ENCODE data around the gene ABHD6. TPM values are rescaled to one million over a fixed set of nuclear protein-coding genes. Genes with fewer than 3 reads are reported as not detected.
"Not testable (repeated sequence)": the region's sequence is repeated elsewhere in the genome, so short reads cannot be mapped to it uniquely, and the experiment has no call there.

The ABHD6 gene
- total RNA-seq, 2 experiments from 2014 or later, result 3.9 to 4.1 TPM

DNA sequence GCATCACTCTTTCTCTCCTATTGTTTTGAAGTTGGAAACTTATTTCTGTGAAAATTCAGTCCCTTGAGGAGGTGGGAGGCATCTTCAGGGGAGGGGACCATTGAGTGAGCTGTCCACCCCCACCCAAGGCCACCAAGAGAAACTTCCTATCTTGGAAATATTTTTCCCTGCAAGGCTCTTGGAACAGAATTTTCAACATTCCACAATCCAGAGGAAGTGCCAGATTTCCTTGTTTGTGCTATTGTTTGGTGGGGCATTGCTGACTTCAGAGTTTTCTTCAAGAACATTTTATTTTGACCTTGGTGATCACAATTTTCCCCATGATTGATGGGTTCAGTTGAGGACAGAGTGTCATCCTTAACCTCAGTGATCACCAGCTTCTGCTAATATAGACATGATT lies 38.8 kb upstream of the ABHD6 start:
- no peak for DNase-seq
- no peaks in the 10 kb centered on the region for H3K9me3 Mint-ChIP-seq
- ChIA-PET POLR2A (no interaction called here), CTCF (no interaction called here)
- H3K27me3 Mint-ChIP-seq, result peaks cover 8% of the 10 kb centered on the region
- H3K4me3 Mint-ChIP-seq, result no peak overlapping the region
- H3K36me3 Mint-ChIP-seq, result no peaks in the 10 kb centered on the region
- no peak overlapping the region for H3K27ac Mint-ChIP-seq
- H3K4me1 Mint-ChIP-seq (ENCODE audit: low read depth), result no peaks in the 10 kb centered on the region
- intact Hi-C loops (cut with micrococcal nuclease), result no loop called here

DNA sequence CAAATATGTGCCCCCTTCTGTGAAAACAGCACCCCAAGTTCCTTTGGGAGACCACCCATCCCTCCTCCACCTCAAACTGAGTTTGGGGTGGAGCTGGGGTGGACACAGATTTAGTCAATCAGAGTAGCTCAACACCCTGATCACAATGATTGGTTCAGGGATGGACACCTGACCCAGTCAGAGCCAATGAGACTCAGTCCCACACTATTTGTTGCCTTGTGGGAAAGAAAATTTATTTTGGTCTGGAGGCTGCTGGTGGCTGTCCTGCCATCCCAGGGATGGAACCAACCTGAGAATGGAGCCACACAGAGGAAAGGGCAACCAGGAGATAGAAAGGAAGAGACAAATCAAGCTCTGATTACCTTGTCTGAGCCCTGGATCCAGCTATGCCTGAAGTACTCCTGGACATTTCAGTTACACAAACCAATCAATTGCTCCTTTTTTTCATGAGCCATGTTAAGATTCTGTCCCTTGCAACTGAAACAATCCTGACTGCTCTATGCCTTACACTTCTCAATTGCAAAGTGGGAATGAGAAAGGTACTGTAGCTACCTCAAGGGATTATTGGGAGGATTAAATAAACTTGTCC lies 37.4 kb upstream of the ABHD6 start:
- POLR2A ChIA-PET, result no interaction called here
- Mint-ChIP-seq H3K9me3 (no peaks in the 10 kb centered on the region), H3K36me3 (no peaks in the 10 kb centered on the region), H3K27ac (no peak overlapping the region), H3K4me3 (no peak overlapping the region), H3K27me3 (peaks cover 8% of the 10 kb centered on the region), H3K4me1 (ENCODE audit: low read depth) (no peaks in the 10 kb centered on the region)
- CTCF ChIA-PET, result interaction anchor here (1.0 to 1.2 kb wide), 2 partner anchors 12 to 17 kb away, joined by 4 to 5 read pairs; no protein-coding TSS in a partner anchor
- DNase-seq, result no peak
- intact Hi-C loops (cut with micrococcal nuclease), result no loop called here

DNA sequence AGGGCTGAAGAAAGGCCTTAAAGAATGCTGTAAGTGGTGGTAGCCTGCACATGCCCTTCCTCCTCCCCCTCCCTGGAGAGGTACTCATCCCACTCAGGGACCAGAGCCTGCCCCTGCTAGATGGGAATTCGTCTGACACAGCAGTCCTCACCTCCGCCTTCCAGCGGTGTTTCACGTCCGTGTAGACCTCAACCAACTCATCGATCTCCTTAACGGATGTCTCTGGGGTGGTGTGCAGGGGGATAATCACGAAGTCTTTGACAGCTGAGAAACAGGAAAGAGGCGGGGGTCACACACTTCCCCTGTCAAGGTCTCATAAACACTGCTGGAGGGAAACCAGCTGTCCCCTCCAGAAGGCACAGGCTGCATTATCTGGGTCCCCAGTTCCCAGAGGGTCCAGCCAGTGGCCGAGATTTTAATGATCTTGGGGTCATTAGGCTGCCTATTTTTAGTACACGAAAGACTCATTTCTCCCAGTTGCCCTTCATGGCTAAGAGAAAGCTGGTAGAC lies 36.7 kb upstream of the ABHD6 start:
- ChIA-PET CTCF (interaction anchor here (1.0 to 1.2 kb wide), 2 partner anchors 13 to 16 kb away, joined by 4 to 5 read pairs; no protein-coding TSS in a partner anchor), POLR2A (no interaction called here)
- peaks cover 4% of the 10 kb centered on the region for H3K4me1 Mint-ChIP-seq (ENCODE audit: low read depth)
- no peak overlapping the region for H3K4me3 Mint-ChIP-seq
- intact Hi-C loops (cut with micrococcal nuclease), result no loop called here
- no peaks in the 10 kb centered on the region for H3K9me3 Mint-ChIP-seq
- H3K27me3 Mint-ChIP-seq, result peaks cover 8% of the 10 kb centered on the region
- no peak overlapping the region for H3K27ac Mint-ChIP-seq
- no peak for DNase-seq
- H3K36me3 Mint-ChIP-seq, result no peaks in the 10 kb centered on the region

DNA sequence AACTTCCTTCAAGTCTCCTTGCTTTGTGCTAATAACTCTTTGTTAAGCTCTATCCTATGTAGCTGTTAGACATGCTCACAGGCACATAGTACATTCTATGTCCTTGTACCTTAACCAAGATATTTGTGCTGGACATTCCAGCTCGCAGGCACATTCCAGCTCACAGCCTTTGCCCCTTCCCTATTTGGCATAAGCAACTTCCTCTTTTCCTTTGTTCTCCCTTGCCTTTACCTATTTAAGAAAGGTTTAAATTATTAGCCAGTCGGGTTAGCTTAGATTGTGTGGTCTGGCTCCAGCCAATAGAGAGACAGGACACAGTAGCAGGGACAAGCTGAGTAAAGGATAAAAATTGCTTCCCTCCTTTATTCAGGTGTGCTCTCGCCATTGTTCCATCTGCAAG lies 36.1 kb upstream of the ABHD6 start:
- H3K4me3 Mint-ChIP-seq; H3K27me3 Mint-ChIP-seq; H3K27ac Mint-ChIP-seq; intact Hi-C loops (cut with micrococcal nuclease); H3K36me3 Mint-ChIP-seq; DNase-seq; POLR2A ChIA-PET; H3K4me1 Mint-ChIP-seq (ENCODE audit: low read depth); H3K9me3 Mint-ChIP-seq: not testable (repeated sequence)
- CTCF ChIA-PET, result interaction anchor here (1.6 kb wide), 1 partner anchor 24 kb away, joined by 3 read pairs; no protein-coding TSS in a partner anchor

DNA sequence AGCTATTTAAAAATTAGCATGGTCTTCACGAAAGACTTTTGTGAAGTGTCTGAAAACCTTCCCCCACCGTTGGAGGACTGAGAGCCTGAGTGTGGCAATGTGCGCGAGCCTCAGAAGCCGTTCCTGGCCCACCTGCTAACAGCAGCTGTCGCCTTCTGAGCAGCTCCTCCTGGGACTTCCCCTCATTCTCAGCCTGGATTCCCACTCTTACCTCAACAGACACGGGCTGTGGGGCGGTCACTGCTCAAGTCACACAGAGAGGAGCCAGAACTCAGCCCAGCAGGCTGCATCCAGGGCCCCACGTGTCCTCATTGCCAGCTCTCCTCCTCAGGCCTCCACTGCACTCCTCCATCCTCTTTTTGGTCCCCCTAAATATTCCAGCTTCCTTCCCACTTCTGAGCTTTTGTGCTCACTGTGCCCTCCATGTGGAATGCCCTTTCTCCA lies 34.7 kb upstream of the ABHD6 start:
- no peak for DNase-seq
- Mint-ChIP-seq H3K9me3 (no peaks in the 10 kb centered on the region), H3K36me3 (no peaks in the 10 kb centered on the region), H3K4me1 (ENCODE audit: low read depth) (peaks cover 13% of the 10 kb centered on the region), H3K27ac (no peak overlapping the region), H3K27me3 (peaks cover 10% of the 10 kb centered on the region), H3K4me3 (no peak overlapping the region)
- ChIA-PET CTCF (interaction anchor here (0.6 to 6.5 kb wide), 4 partner anchors 14 to 103 kb away, joined by 3 to 40 read pairs (median 6); partner anchors contain the start of genes HTD2 and RPP14), POLR2A (interaction anchor here (0.6 kb wide), 1 partner anchor 50 kb away, joined by 3 read pairs; no protein-coding TSS in a partner anchor)
- intact Hi-C loops (cut with micrococcal nuclease), result no loop called here

DNA sequence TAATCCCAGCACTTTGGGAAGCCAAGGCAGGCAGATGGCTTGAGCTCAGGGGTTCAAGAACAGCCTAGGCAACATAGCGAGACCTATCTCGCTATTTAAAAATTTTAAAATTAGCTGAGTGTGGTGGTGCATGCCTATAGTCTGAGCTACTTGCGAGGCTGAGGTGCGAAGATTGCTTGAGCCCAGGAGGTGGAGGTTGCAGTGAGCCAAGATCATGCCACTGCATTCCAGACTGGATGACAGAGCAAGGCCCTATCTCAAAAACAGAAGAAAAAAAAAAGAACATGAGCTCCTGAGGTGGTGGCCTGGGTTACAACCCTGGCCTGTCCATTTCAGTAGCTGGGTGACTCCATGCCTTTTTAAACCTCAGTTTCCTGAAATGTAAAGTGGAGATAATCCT lies 34.1 kb upstream of the ABHD6 start:
- H3K27me3 Mint-ChIP-seq, result peaks cover 12% of the 10 kb centered on the region
- H3K4me1 Mint-ChIP-seq (ENCODE audit: low read depth), result peaks cover 13% of the 10 kb centered on the region
- H3K4me3 Mint-ChIP-seq, result no peak overlapping the region
- no peaks in the 10 kb centered on the region for H3K36me3 Mint-ChIP-seq
- ChIA-PET POLR2A (no interaction called here), CTCF (interaction anchor here (0.6 to 6.5 kb wide), 4 partner anchors 13 to 290 kb away, joined by 3 to 40 read pairs (median 6); partner anchors contain the start of genes HTD2 and RPP14)
- intact Hi-C loops (cut with micrococcal nuclease), result no loop called here
- H3K27ac Mint-ChIP-seq, result no peak overlapping the region
- no peak for DNase-seq
- H3K9me3 Mint-ChIP-seq, result no peaks in the 10 kb centered on the region

DNA sequence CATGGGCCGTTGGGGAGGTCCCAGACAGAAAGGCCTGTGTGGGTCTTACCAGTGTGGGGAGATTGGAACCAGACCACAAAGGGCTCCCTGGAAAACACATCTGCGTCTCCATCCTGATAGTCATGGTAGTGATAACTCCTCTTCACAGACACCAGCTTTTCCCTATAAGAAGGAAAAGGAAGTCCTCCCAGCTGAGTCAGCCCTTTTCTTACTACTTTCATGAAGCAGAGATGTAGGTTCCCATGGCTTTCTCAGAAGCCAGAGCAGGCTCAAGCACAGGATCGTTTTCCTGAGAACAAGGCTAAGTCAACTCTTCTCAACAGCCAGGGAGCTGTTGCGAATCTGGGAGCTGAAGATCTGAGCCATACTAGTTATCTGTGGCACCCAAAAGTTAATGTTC lies 32.9 kb upstream of the ABHD6 start:
- H3K9me3 Mint-ChIP-seq, result no peaks in the 10 kb centered on the region
- H3K4me3 Mint-ChIP-seq, result no peak overlapping the region
- H3K27ac Mint-ChIP-seq, result no peak overlapping the region
- ChIA-PET CTCF (interaction anchor here (1.0 to 6.5 kb wide), 3 partner anchors 12 to 102 kb away, joined by 3 to 40 read pairs (median 7); partner anchors contain the start of genes HTD2 and RPP14), POLR2A (no interaction called here)
- no peak for DNase-seq
- H3K36me3 Mint-ChIP-seq, result no peaks in the 10 kb centered on the region
- intact Hi-C loops (cut with micrococcal nuclease), result no loop called here
- peaks cover 15% of the 10 kb centered on the region for H3K27me3 Mint-ChIP-seq
- peaks cover 13% of the 10 kb centered on the region for H3K4me1 Mint-ChIP-seq (ENCODE audit: low read depth)

DNA sequence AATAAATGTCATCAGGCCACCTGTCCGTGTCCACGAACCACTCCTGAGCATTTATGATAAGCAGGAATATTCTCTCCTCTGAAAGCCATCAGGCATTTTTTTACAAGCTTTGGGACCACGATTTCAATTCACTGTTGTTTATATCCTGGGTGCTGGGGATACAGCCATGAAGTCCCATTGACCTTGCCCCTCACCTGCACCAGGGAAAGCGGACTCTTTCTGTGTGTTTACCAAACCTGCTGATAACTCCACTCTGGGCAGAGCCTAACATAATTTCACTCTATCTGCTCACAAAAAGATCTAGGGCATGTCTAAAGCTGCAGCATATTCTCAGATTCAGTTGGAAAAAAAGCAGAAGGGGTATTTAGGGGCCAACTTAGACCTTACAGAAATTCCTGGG lies 31.6 kb upstream of the ABHD6 start:
- Mint-ChIP-seq H3K36me3 (no peaks in the 10 kb centered on the region), H3K27ac (no peak overlapping the region), H3K27me3 (peaks cover 18% of the 10 kb centered on the region), H3K9me3 (no peaks in the 10 kb centered on the region), H3K4me3 (no peak overlapping the region), H3K4me1 (ENCODE audit: low read depth) (peaks cover 13% of the 10 kb centered on the region)
- ChIA-PET POLR2A (interaction anchor here (1.5 kb wide), 1 partner anchor 101 kb away, joined by 3 read pairs; no protein-coding TSS in a partner anchor), CTCF (interaction anchor here (3.2 to 6.5 kb wide), 2 partner anchors 17 to 28 kb away, joined by 9 to 40 read pairs; no protein-coding TSS in a partner anchor)
- intact Hi-C loops (cut with micrococcal nuclease), result loop anchor here (1.0 kb wide), 1 partner anchor 8 kb away; no protein-coding TSS in a partner anchor
- DNase-seq, result no peak

DNA sequence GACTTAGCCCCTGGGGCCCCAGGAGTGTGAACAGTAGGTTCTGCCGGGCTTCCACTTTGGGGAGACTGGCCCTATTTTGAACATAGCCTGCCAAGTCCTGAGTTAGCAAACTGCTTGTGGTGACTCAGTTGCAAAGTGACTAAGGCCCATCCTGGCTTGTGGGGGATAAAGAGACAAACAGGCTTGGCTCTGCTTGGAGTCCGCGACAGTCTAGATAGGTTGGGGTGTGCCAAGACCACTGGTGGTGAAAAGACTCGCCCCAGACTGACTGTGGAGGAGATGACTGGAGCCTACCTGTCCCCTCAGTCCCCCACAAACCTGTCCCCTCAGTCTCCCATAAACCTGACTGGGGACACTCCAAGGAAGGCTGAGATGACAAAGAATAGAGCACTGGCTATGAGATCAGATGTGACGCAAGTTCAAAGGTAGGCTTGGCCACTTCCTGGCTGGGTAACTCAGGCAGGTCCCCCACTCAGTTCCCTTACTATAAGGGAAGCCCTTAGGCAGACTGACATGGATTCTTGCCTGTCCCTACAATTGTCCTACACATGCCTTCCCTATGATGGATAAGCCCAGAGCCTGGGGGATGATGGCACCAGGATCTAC lies 31.1 kb upstream of the ABHD6 start:
- Mint-ChIP-seq H3K36me3 (no peaks in the 10 kb centered on the region), H3K4me1 (ENCODE audit: low read depth) (peaks cover 13% of the 10 kb centered on the region), H3K27ac (no peak overlapping the region), H3K9me3 (no peaks in the 10 kb centered on the region), H3K27me3 (peaks cover 18% of the 10 kb centered on the region), H3K4me3 (no peak overlapping the region)
- peak; percentile 63 for DNase-seq
- ChIA-PET CTCF (interaction anchor here (0.8 to 6.5 kb wide), 4 partner anchors 10 to 29 kb away, joined by 3 to 40 read pairs (median 6); no protein-coding TSS in a partner anchor), POLR2A (interaction anchor here (1.5 kb wide), 1 partner anchor 101 kb away, joined by 3 read pairs; no protein-coding TSS in a partner anchor)
- intact Hi-C loops (cut with micrococcal nuclease), result loop anchor here (1.0 kb wide), 1 partner anchor 8 kb away; no protein-coding TSS in a partner anchor

DNA sequence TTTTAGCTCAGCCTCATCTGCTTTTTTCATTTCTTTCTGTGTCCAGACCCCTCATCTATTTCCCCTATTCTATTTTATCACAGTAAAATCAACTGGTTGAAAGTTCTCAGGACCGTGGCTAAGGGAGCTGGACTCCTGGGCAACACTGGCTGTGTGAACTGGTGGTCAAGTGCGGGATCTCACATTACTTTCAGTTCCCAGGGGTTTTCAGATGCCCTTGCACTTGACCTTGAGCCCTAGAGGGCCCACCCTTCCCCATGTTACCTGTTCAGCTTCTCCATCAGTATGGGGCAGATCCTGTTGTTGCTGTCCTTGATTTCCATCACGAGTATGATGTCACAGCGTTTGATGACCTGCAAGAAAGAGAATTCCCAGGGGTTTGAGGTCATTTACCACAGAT lies 29.6 kb upstream of the ABHD6 start:
- CTCF ChIA-PET, result interaction anchor here (1.2 to 6.5 kb wide), 3 partner anchors 9 to 30 kb away, joined by 4 to 40 read pairs (median 9); no protein-coding TSS in a partner anchor
- H3K27me3 Mint-ChIP-seq, result peaks cover 16% of the 10 kb centered on the region
- DNase-seq, result no peak
- H3K36me3 Mint-ChIP-seq, result no peaks in the 10 kb centered on the region
- intact Hi-C loops (cut with micrococcal nuclease), result no loop called here
- no peaks in the 10 kb centered on the region for H3K9me3 Mint-ChIP-seq
- H3K27ac Mint-ChIP-seq, result no peak overlapping the region
- POLR2A ChIA-PET, result no interaction called here
- no peak overlapping the region for H3K4me3 Mint-ChIP-seq
- peaks cover 13% of the 10 kb centered on the region for H3K4me1 Mint-ChIP-seq (ENCODE audit: low read depth)

DNA sequence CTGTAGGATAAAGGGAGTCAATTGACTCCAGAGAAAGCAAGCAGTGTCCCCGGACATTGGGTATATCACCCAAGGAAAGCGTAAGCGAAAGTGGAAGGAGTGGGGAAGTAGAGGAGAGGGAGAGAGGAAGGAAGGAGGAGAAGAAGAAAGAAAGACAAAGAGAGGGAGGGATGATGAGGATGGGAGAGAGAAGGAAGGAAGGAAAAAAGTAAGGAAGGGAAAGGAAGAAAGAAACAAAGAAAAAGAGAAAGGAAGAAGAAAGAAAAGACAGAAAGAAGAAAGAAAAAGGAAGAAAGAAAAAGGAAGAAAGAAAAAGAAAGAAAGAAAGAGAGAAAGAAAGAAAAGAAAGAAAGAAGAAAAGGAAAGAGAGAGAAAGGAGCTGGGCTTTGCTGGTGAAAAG lies 27.7 kb upstream of the ABHD6 start:
- POLR2A ChIA-PET, result no interaction called here
- no peaks in the 10 kb centered on the region for H3K9me3 Mint-ChIP-seq
- no peak overlapping the region for H3K4me3 Mint-ChIP-seq
- H3K27me3 Mint-ChIP-seq, result peaks cover 13% of the 10 kb centered on the region
- CTCF ChIA-PET, result interaction anchor here (1.3 kb wide), 1 partner anchor 32 kb away, joined by 5 read pairs; no protein-coding TSS in a partner anchor
- H3K4me1 Mint-ChIP-seq (ENCODE audit: low read depth), result peaks cover 24% of the 10 kb centered on the region
- H3K27ac Mint-ChIP-seq, result no peak overlapping the region
- no peak for DNase-seq
- intact Hi-C loops (cut with micrococcal nuclease), result no loop called here
- H3K36me3 Mint-ChIP-seq, result no peaks in the 10 kb centered on the region

DNA sequence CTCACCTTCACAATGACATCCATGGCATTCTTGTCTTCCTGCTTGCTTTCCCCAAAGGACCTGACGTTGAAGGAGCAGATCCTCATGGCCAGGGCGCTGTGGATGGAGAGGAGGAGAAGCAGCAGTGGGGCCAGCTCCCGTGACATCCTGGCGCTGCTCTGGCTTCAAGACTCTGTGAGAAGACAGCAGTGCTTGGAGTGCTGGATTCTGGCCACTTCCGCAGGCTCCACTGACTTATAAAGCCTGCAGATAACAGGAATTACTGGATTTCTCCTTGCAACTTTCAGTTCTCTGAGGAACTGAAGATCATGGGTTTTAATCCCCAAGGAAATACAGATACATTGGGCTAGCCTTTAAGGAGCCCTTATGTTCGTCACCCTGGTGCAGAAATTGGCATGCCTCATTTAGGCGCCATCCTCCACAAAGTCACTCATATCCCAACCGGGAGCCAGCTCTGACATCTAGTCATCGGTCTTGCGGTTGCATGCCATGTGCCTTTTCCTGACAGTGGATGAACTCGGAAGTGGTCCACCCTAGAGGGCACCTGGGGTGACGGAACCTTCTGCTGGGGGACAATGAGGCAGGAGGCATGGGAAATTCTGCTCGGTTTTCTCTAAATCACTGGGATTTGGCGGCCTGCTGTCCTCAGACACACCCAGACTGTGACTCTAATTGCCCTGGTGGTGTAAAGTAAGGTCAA lies 26.7 kb upstream of the ABHD6 start, which contains the start of gene DNASE1L3:
Gene DNASE1L3 (minus strand): TSS at position 212 of the 700 bp plus-strand sequence. CDS start 66 bp downstream, at position 146.
- intact Hi-C loops (cut with micrococcal nuclease), result no loop called here
- Mint-ChIP-seq H3K4me1 (ENCODE audit: low read depth) (peaks cover 29% of the 10 kb centered on the region), H3K36me3 (no peaks in the 10 kb centered on the region), H3K27me3 (peaks cover 15% of the 10 kb centered on the region), H3K27ac (no peak within 1 kb of the TSS), H3K4me3 (no peak within 1 kb of the TSS), H3K9me3 (no peaks in the 10 kb centered on the region)
- CTCF ChIA-PET, result interaction anchor here (1.3 kb wide), 1 partner anchor 33 kb away, joined by 5 read pairs; no protein-coding TSS in a partner anchor
- no peak for DNase-seq
- POLR2A ChIA-PET, result no interaction called here

Measured in activated CD4-positive, alpha-beta memory T cell treated with anti-CD3 and anti-CD28 coated beads for 36 hours (primary cell).